Measurements from ENCODE around the gene SLMAP. TPM values are rescaled to one million over a fixed set of nuclear protein-coding genes. Genes with fewer than 3 reads are reported as not detected.

SLMAP gene
- total and polyA plus RNA-seq, 2 donors (not counting 1 experiment from before 2014, with no cell fraction given): 9.7 to 67.2 TPM

- no peak overlapping the region for H3K27ac ChIP-seq (ENCODE audit: low read length in 2 of 2)
- Mint-ChIP-seq H3K27ac (no peak overlapping the region), H3K9me3 (ENCODE audit: insufficient read depth) (no peaks in the 10 kb centered on the region), H3K4me3 (no peak overlapping the region), H3K27me3 (no peaks in the 10 kb centered on the region), H3K4me1 (no peaks in the 10 kb centered on the region)
- no peaks in the 10 kb centered on the region for H4K20me1 ChIP-seq (ENCODE audit: control insufficient read depth, insufficient read depth, low read length, poor library complexity, severe bottlenecking)
- intact Hi-C loops (cut with micrococcal nuclease): loop anchor here (5.0 kb wide), 1 partner anchor 679 kb away; no protein-coding TSS in a partner anchor
- no peak overlapping the region for H2AFZ ChIP-seq (ENCODE audit: insufficient read depth, low read depth, low read length, poor library complexity, severe bottlenecking)
- no peak overlapping the region for H3K4me3 ChIP-seq (ENCODE audit: control extremely low read depth in 1 of 5, extremely low read depth in 1 of 5, insufficient read depth in 1 of 5, low read depth in 2 of 5, low read length in 4 of 5)
- ATAC-seq (ENCODE audit: low read depth) (no peak), DNase-seq (no peak)
- H3K27me3 ChIP-seq (replicated peaks in 1 of 4; ENCODE audit: control extremely low read depth in 1 of 4, control insufficient read depth in 3 of 4, insufficient read depth in 4 of 4, low read length in 3 of 4): no peaks in the 10 kb centered on the region
- WGBS (ENCODE audit: insufficient coverage): 92% methylated on average over 2 of the region's 6 CpGs
- H3K4me1 ChIP-seq (ENCODE audit: control insufficient read depth in 2 of 2, insufficient read depth in 2 of 2, low read length in 2 of 2): no peaks in the 10 kb centered on the region
- H3K9me3 ChIP-seq (ENCODE audit: control extremely low read depth in 1 of 3, control insufficient read depth in 2 of 3, insufficient read depth in 1 of 3, low read length in 2 of 3): no peaks in the 10 kb centered on the region
- TF ChIP-seq EZH2 (IDR thresholded peaks at IDR 0.05; ENCODE audit: borderline replicate concordance, insufficient read depth, low read depth, low read length, poor library complexity, severe bottlenecking) (no peak), CTCF (IDR thresholded peaks at IDR 0.05) (no peak)
- ChIA-PET POLR2A (no interaction called here), CTCF (interaction anchor here (3.5 kb wide), 1 partner anchor 454 kb away, joined by 20 read pairs; no protein-coding TSS in a partner anchor)
- H3K79me2 ChIP-seq (ENCODE audit: control insufficient read depth, insufficient read depth, low read length): no peaks in the 10 kb centered on the region
- no peak overlapping the region for H3K4me2 ChIP-seq (replicated peaks; ENCODE audit: low read depth, low read length, poor library complexity, severe bottlenecking)
- peaks cover 1 to 5% of the 10 kb centered on the region in 2 experiments for H3K36me3 ChIP-seq (replicated peaks in 1 of 2; ENCODE audit: control extremely low read depth in 1 of 2, control insufficient read depth in 1 of 2, extremely low read depth in 1 of 2, insufficient read depth in 2 of 2, low read length in 1 of 2)
- H3K9ac ChIP-seq (ENCODE audit: low read length): no peak overlapping the region
Measured at GRCh38 chr3:57851304-57851703, 95.2 kb downstream of the SLMAP start.

- no peak overlapping the region for H3K9ac ChIP-seq (ENCODE audit: low read length)
- H3K79me2 ChIP-seq (ENCODE audit: control insufficient read depth, insufficient read depth, low read length): no peaks in the 10 kb centered on the region
- H3K27ac Mint-ChIP-seq: no peak overlapping the region
- intact Hi-C loops (cut with micrococcal nuclease): loop anchor here (2.0 to 5.0 kb wide), 2 partner anchors 456 to 681 kb away; no protein-coding TSS in a partner anchor
- H3K36me3 ChIP-seq (replicated peaks in 1 of 2; ENCODE audit: control extremely low read depth in 1 of 2, control insufficient read depth in 1 of 2, extremely low read depth in 1 of 2, insufficient read depth in 2 of 2, low read length in 1 of 2): peaks cover 1 to 9% of the 10 kb centered on the region in 2 experiments
- ChIA-PET POLR2A (no interaction called here), CTCF (interaction anchor here (1.0 to 3.5 kb wide), 4 partner anchors 12 to 753 kb away, joined by 3 to 20 read pairs (median 7); no protein-coding TSS in a partner anchor)
- no peaks in the 10 kb centered on the region for H3K27me3 ChIP-seq (replicated peaks in 1 of 4; ENCODE audit: control extremely low read depth in 1 of 4, control insufficient read depth in 3 of 4, insufficient read depth in 4 of 4, low read length in 3 of 4)
- H3K27me3 Mint-ChIP-seq: no peaks in the 10 kb centered on the region
- no peak overlapping the region for H2AFZ ChIP-seq (ENCODE audit: insufficient read depth, low read depth, low read length, poor library complexity, severe bottlenecking)
- no peak overlapping the region for H3K27ac ChIP-seq (ENCODE audit: low read length in 2 of 2)
- H3K4me3 Mint-ChIP-seq: no peak overlapping the region
- H3K4me1 ChIP-seq (ENCODE audit: control insufficient read depth in 2 of 2, insufficient read depth in 2 of 2, low read length in 2 of 2): no peaks in the 10 kb centered on the region
- no peaks in the 10 kb centered on the region for H3K9me3 ChIP-seq (ENCODE audit: control extremely low read depth in 1 of 3, control insufficient read depth in 2 of 3, insufficient read depth in 1 of 3, low read length in 2 of 3)
- H3K9me3 Mint-ChIP-seq (ENCODE audit: insufficient read depth): no peaks in the 10 kb centered on the region
- no peaks in the 10 kb centered on the region for H4K20me1 ChIP-seq (ENCODE audit: control insufficient read depth, insufficient read depth, low read length, poor library complexity, severe bottlenecking)
- no peaks in the 10 kb centered on the region for H3K4me1 Mint-ChIP-seq
- no peak overlapping the region for H3K4me3 ChIP-seq (ENCODE audit: control extremely low read depth in 1 of 5, extremely low read depth in 1 of 5, insufficient read depth in 1 of 5, low read depth in 2 of 5, low read length in 4 of 5)
- DNase-seq: no peak
- H3K4me2 ChIP-seq (replicated peaks; ENCODE audit: low read depth, low read length, poor library complexity, severe bottlenecking): no peak overlapping the region
- no peak for ATAC-seq (ENCODE audit: low read depth)
- no CpG with 5 or more reads among the region's 1 CpG for WGBS (ENCODE audit: insufficient coverage)
- no peak for TF ChIP-seq EZH2 (IDR thresholded peaks at IDR 0.05; ENCODE audit: borderline replicate concordance, insufficient read depth, low read depth, low read length, poor library complexity, severe bottlenecking)
- peak; percentile 25 for TF ChIP-seq CTCF (IDR thresholded peaks at IDR 0.05)
Measured at GRCh38 chr3:57852896-57853295, 96.8 kb downstream of the SLMAP start.

Measured in B cell (primary cell).